ENCODE results near the gene WTIP.
"Not testable (repeated sequence)": the region's sequence is repeated elsewhere in the genome, so short reads cannot be mapped to it uniquely, and the experiment has no call there.

WTIP gene

DNA sequence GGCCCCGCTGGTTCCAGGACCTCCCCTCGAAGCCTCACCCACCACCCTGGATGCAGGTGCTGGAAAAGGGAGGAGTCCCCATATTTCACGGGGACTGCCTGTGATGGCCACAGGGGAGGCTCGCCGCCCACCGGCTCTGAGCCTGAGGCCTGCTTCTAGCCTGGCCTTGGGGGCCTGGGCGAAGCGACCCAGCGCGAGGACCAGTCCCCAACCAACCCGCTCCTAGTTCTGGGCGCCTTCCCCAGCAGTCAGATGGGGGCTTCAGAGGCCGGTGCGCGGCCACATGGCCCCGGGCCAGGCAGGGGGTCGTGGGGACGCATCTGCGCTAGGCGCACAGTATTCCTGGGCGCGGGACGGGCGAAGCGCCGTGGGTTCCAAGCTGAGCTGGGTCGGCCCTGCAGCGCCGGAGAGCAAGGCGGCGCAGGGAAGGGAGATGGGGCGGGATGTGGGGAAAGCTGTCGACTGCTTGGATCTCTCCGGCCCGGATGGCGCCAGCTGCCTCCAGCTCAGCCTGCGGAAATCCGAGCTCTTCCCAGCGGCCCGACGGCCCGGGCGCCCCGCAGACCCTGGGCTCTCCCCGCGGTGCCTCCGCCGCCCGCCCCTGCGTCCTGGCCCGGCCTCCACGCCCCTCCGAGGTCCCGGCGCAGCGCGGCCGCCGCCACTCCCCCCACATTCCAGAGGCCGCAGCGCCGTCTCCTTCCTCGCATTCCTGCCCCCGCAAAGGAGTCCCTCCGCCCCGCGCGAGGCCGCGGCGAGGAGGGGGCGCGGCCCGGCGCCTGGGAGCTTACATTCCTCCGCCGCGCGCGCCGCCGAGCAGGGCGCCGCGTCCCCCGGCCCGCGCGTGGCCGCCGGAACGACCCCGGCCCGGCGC, at the start of gene WTIP:
TSS of gene WTIP (plus strand) at position 788 of the 871 bp plus-strand sequence. CDS start 217 bp downstream, outside the sequence.
- peak within 1 kb of the TSS; percentile 74 for H3K4me3 Mint-ChIP-seq
- peaks cover 23% of the 10 kb centered on the region for H3K27me3 Mint-ChIP-seq
- H3K9me3 Mint-ChIP-seq (ENCODE audit: low read depth), result no peaks in the 10 kb centered on the region
- H3K27ac Mint-ChIP-seq, result no peak within 1 kb of the TSS
- peaks cover 7% of the 10 kb centered on the region for H3K4me1 Mint-ChIP-seq (ENCODE audit: low read depth)
- no peaks in the 10 kb centered on the region for H3K36me3 Mint-ChIP-seq

DNA sequence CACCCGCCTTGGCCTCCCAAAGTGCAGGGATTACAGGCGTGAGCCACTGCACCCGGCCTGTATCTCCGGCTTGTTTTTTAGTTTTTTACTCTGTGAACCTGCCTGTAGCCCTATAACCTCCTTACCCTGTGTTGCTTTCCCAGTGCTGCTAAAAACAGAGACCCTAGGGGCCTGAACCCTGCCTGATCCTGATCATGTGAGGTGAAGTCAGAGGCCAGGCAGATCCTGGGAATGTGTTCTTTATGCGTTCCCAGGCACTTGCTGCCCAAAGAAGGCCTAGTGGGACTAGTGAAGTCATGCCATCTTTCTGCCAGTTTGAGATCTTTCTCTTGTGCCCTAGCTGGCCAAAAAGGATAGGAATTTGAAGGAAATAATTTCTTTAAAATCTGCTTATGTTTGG, 48.8 kb upstream of the WTIP start:
- Mint-ChIP-seq H3K4me3 (peak overlapping the region; percentile 27), H3K4me1 (ENCODE audit: low read depth) (peaks cover 40% of the 10 kb centered on the region), H3K36me3 (peaks cover 5% of the 10 kb centered on the region), H3K27me3 (no peaks in the 10 kb centered on the region), H3K9me3 (ENCODE audit: low read depth) (no peaks in the 10 kb centered on the region), H3K27ac (no peak overlapping the region)

DNA sequence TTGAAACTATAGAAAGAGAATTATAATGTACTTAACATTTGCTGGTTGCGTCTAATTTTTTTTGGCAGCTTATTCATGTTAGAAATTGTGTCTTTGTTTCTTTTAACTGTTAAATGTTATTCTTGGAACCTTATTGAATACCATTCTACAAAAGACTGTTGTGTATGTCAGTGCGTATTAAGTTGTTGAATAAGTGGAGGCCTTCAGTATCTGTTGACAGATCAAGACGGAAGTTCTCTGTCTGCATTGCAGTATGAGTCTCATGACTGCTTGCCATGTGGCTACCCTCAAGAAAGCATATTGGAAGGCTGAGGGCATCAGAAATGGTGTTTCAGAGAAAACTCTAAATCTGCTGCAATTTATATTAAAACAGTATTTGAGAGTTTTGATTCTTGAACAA, 44.8 kb upstream of the WTIP start:
- Mint-ChIP-seq H3K4me1 (ENCODE audit: low read depth) (peaks cover 15% of the 10 kb centered on the region), H3K9me3 (ENCODE audit: low read depth) (no peaks in the 10 kb centered on the region), H3K4me3 (no peak overlapping the region), H3K27me3 (no peaks in the 10 kb centered on the region), H3K27ac (no peak overlapping the region), H3K36me3 (peaks cover 2% of the 10 kb centered on the region)

DNA sequence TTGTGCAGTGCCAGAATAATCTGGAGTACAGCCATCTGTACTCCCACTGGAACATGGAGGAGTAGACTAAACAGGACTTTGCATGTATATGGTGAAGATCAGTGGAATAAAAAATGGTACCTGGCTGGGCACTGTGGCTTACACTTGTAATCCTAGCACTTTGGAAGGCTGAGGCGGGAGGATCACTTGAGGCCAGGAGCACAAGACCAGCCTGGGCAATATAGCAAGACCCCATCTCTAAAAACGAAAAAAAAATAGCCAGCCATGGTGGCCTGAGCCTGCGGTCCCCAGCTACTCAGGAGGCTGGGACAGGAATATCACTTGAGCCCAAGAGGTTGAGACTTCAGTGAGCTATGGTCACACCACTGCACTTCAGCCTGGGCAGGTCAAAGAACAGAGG, 33.4 kb upstream of the WTIP start:
- Mint-ChIP-seq H3K27ac (no peak overlapping the region), H3K4me3 (no peak overlapping the region), H3K27me3 (no peaks in the 10 kb centered on the region), H3K9me3 (ENCODE audit: low read depth) (no peaks in the 10 kb centered on the region), H3K4me1 (ENCODE audit: low read depth) (peaks cover 6% of the 10 kb centered on the region), H3K36me3 (peaks cover 11% of the 10 kb centered on the region)

- Mint-ChIP-seq H3K27ac (no peak overlapping the region), H3K27me3 (no peaks in the 10 kb centered on the region), H3K9me3 (ENCODE audit: low read depth) (no peaks in the 10 kb centered on the region), H3K4me1 (ENCODE audit: low read depth) (peaks cover 8% of the 10 kb centered on the region), H3K4me3 (no peak overlapping the region), H3K36me3 (peaks cover 9% of the 10 kb centered on the region)
Measured at GRCh38 chr19:34452723-34453122, 28.8 kb upstream of the WTIP start.

- no peak overlapping the region for H3K4me3 Mint-ChIP-seq
- peaks cover 4% of the 10 kb centered on the region for H3K4me1 Mint-ChIP-seq (ENCODE audit: low read depth)
- H3K9me3 Mint-ChIP-seq (ENCODE audit: low read depth), result no peaks in the 10 kb centered on the region
- no peak overlapping the region for H3K27ac Mint-ChIP-seq
- peaks cover 7% of the 10 kb centered on the region for H3K36me3 Mint-ChIP-seq
- no peaks in the 10 kb centered on the region for H3K27me3 Mint-ChIP-seq
Measured at GRCh38 chr19:34454091-34454490, 27.5 kb upstream of the WTIP start.

GRCh38 chr19:34454685-34455084, 26.9 kb upstream of the WTIP start:
- Mint-ChIP-seq H3K27ac (no peak overlapping the region), H3K36me3 (peaks cover 7% of the 10 kb centered on the region)

DNA sequence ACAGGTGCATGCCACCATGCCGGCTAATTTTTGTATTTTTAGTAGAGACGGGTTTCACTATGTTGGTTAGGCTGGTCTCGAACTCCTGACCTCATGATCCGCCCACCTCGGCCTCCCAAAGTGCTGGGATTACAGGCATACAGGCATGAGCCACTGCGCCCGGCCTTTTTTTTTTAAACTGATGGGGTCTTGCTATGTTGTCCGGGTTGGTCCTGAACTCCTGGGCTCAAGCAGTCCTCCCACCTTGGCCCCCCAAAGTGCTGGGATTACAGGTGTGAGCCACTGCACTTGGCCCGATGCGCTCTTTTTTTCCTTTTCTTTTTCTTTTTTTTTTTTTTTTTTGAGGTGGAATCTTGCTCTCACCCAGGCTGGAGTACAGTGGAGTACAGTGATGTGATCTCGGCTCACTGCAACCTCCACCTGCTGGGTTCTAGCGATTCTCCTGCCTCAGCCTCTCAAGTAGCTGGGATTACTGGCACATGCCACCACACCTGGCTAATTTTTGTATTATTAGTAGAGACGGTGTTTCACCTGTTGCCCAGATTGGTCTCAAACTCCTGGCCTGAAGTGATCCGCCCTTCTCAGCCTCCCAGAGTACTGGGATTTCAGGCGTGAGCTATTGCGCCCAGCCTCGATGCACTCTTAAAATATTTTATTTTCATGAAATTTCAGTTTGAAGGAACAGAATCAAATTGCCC, 25.6 kb upstream of the WTIP start:
- not testable (repeated sequence) for H3K27me3 Mint-ChIP-seq; H3K4me1 Mint-ChIP-seq (ENCODE audit: low read depth); H3K27ac Mint-ChIP-seq; H3K9me3 Mint-ChIP-seq (ENCODE audit: low read depth); H3K4me3 Mint-ChIP-seq
- peaks cover 11% of the 10 kb centered on the region for H3K36me3 Mint-ChIP-seq

More at GRCh38 chr19:34454685-34455084, 26.9 kb upstream of the WTIP start:
- H3K27me3 Mint-ChIP-seq, result no peaks in the 10 kb centered on the region
- H3K4me3 Mint-ChIP-seq, result no peak overlapping the region
- H3K4me1 Mint-ChIP-seq (ENCODE audit: low read depth), result peaks cover 4% of the 10 kb centered on the region
- H3K9me3 Mint-ChIP-seq (ENCODE audit: low read depth), result no peaks in the 10 kb centered on the region

DNA sequence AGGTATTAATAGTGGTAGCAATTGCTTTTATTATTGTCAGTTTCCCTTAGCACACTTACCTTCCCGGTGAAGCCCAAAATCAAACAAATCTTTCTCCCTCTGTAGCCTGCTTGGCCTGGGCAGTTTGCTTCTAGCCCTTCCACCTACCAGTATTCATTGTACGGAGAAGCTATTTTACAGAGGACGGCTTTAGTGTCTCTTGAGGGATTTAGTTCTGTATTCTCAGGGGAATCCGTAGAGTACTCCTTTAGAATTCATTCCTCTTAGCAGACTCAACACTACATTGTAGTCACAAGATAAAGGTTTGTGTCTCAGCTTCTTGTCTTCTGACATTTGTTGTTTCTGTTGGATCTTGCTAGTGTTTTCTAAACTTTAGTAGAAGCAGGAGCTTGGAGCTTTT, 24.1 kb upstream of the WTIP start:
- Mint-ChIP-seq H3K36me3 (peaks cover 12% of the 10 kb centered on the region), H3K9me3 (ENCODE audit: low read depth) (no peaks in the 10 kb centered on the region), H3K4me1 (ENCODE audit: low read depth) (peaks cover 7% of the 10 kb centered on the region), H3K4me3 (no peak overlapping the region), H3K27me3 (no peaks in the 10 kb centered on the region), H3K27ac (no peak overlapping the region)

DNA sequence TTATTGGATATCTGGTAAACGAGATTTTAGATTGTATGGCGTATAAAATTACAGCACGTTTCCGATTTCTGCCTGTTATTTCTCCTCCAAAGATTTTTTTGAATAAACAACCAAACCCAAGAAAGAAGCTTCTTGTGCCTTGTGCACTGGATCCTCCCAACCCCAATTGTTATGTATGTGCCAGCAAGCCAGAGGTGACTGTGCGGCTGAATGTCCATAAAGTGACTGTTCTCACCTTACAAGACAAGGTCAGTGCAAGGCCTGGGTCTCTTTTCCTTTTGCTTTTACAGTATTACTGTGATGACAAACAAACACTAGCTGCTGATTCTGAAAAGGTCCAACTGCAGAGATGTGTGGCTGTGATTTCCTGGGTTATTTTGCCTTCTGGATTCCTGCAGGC, 22.9 kb upstream of the WTIP start:
- peaks cover 9% of the 10 kb centered on the region for H3K36me3 Mint-ChIP-seq
- no peaks in the 10 kb centered on the region for H3K27me3 Mint-ChIP-seq
- no peak overlapping the region for H3K4me3 Mint-ChIP-seq
- H3K9me3 Mint-ChIP-seq (ENCODE audit: low read depth), result no peaks in the 10 kb centered on the region
- peaks cover 6% of the 10 kb centered on the region for H3K4me1 Mint-ChIP-seq (ENCODE audit: low read depth)
- H3K27ac Mint-ChIP-seq, result no peak overlapping the region

DNA sequence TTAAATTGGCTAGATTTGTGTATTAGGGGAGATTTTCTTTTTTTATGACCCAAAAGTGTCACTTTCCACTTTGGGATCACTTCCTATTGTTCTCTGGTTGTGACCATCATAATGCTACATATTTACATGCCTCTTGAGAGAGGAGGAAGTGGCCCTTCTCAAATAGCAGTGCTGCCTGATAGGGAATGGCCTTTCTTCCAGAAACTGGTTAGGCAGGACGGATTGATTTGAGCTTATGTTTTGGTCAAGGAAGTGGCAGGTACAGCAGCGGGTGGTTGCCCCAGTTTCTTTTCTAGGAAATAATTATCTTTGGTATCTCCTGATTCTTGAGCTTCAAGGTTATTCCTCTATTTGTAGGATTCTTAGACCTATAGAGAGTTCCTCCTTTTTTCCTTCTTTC, 21.9 kb upstream of the WTIP start:
- no peak overlapping the region for H3K27ac Mint-ChIP-seq
- H3K9me3 Mint-ChIP-seq (ENCODE audit: low read depth), result no peaks in the 10 kb centered on the region
- no peak overlapping the region for H3K4me3 Mint-ChIP-seq
- H3K27me3 Mint-ChIP-seq, result no peaks in the 10 kb centered on the region
- H3K36me3 Mint-ChIP-seq, result peaks cover 9% of the 10 kb centered on the region
- peaks cover 6% of the 10 kb centered on the region for H3K4me1 Mint-ChIP-seq (ENCODE audit: low read depth)

GRCh38 chr19:34461375-34462100, 20.0 kb upstream of the WTIP start:
- Mint-ChIP-seq H3K9me3 (ENCODE audit: low read depth) (no peaks in the 10 kb centered on the region), H3K27me3 (no peaks in the 10 kb centered on the region), H3K36me3 (peaks cover 9% of the 10 kb centered on the region), H3K4me3 (no peak overlapping the region), H3K27ac (peak overlapping the region; percentile 16), H3K4me1 (ENCODE audit: low read depth) (peaks cover 6% of the 10 kb centered on the region)

DNA sequence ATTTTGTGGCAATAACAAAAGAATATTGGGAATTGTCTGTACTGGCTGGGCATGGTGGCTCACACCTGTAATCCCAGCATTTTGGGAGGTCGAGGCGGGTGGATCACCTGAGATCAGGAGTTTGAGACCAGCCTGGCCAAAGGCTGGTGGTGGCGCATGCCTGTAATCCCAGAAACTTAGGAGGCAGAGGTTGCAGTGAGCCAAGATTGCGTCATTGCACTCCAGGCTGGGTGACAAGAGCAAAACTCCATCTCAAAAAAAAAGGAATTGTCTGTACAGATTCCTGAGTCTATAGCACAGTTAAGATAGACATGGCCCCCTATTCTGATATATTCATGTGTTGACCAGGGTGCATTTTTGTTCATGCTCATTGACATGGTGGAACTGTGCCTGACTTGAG, 16.8 kb upstream of the WTIP start:
- not testable (repeated sequence) for H3K4me1 Mint-ChIP-seq (ENCODE audit: low read depth); H3K27me3 Mint-ChIP-seq; H3K27ac Mint-ChIP-seq; H3K4me3 Mint-ChIP-seq; H3K9me3 Mint-ChIP-seq (ENCODE audit: low read depth)
- H3K36me3 Mint-ChIP-seq, result peaks cover 11% of the 10 kb centered on the region

DNA sequence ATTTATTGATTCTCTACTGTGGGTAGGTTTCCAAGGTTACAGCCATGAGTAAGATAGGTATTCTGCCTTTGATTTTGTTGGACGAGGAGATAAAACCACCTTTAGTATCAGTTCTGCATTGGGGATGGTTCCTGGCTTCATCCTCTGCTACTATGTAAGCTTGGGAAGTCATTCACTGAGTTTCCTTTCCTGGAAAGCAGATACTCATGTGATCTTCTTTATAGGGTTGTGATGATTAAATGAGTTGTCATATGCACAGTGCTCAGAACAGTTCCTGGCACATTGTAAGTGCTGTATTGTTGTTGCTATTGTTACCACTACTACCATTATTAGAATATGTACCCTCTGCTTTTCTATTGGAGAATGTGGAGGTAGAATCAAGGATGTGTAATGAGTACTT, 13.1 kb upstream of the WTIP start:
- Mint-ChIP-seq H3K4me3 (no peak overlapping the region), H3K27ac (no peak overlapping the region), H3K4me1 (ENCODE audit: low read depth) (no peaks in the 10 kb centered on the region), H3K9me3 (ENCODE audit: low read depth) (no peaks in the 10 kb centered on the region), H3K27me3 (no peaks in the 10 kb centered on the region), H3K36me3 (peaks cover 4% of the 10 kb centered on the region)

DNA sequence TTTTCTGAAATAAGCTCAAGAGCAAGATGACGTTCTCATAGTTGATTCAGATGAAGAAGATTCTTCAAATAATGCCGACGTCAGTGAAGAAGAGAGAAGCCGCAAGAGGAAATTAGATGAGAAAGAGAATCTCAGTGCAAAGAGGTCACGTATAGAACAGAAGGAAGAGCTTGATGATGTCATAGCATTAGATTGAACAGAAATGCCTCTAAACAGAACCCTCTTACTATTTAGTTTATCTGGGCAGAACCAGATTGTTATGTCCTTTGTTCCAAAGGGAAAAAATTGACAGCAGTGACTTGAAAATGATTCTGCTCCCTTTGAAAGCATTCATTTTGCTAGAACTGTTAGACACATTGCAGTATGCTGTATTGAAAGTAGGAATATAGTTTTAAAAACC, 12.5 kb upstream of the WTIP start:
- H3K27me3 Mint-ChIP-seq; H3K4me1 Mint-ChIP-seq (ENCODE audit: low read depth); H3K27ac Mint-ChIP-seq; H3K36me3 Mint-ChIP-seq; H3K9me3 Mint-ChIP-seq (ENCODE audit: low read depth); H3K4me3 Mint-ChIP-seq: not testable (repeated sequence)

Measured in activated naive CD8-positive, alpha-beta T cell (primary cell).